Keratinocyte (primary cell): ENCODE measurements around the gene LRBA. TPM values are rescaled to one million over a fixed set of nuclear protein-coding genes. Genes with fewer than 3 reads are reported as not detected.

Experiments
- DNase-seq: peaks from one replicate; pipeline ENCODE4 v3.0.0-alpha.2; 2011; ENCODE audit warnings: low read depth, missing footprints, low spot score
- FAIRE-seq: peaks from 2 replicates; lab custom pipeline; 2011; peaks lifted over from hg19 to GRCh38; lab: Jason Lieb, UNC
- H2AFZ ChIP-seq: 2 replicates; pipeline ENCODE4 v1.6.0; 2012; ENCODE audit warnings: low read length, control low read depth, inconsistent platforms; ENCODE audit not compliant: control insufficient read depth
- H3K27ac ChIP-seq: 2 replicates; pipeline ENCODE4 v1.5.1; 2011; ENCODE audit warnings: low read length; ENCODE audit not compliant: control insufficient read depth, insufficient read depth
- H3K27me3 ChIP-seq: 3 replicates; pipeline ENCODE4 v1.6.0; 2011; ENCODE audit warnings: low read length; ENCODE audit not compliant: control insufficient read depth, insufficient read depth; ENCODE audit errors: extremely low read depth
- H3K36me3 ChIP-seq, 2 experiments: 2 replicates in 1 of 2; 3 replicates in 1 of 2; pipeline ENCODE4 v1.5.1; 2011; ENCODE audit warnings: low read length in 2 of 2, mild to moderate bottlenecking in 1 of 2; ENCODE audit not compliant: control insufficient read depth in 2 of 2, insufficient read depth in 2 of 2; ENCODE audit errors: extremely low read depth in 1 of 2
- H3K4me1 ChIP-seq: 3 replicates; pipeline ENCODE4 v1.5.1; 2011; ENCODE audit warnings: low read length; ENCODE audit not compliant: control insufficient read depth, insufficient read depth; ENCODE audit errors: extremely low read depth
- H3K4me2 ChIP-seq: 3 replicates; pipeline ENCODE4 v1.6.0; 2011; ENCODE audit warnings: low read depth, low read length; ENCODE audit not compliant: control insufficient read depth, insufficient read depth; ENCODE audit errors: extremely low read depth
- H3K4me3 ChIP-seq, 3 experiments: fragments of 200-600 bp in 1 of 3; sonication (generic) in 1 of 3; 2 replicates in 2 of 3; 3 replicates in 1 of 3; pipeline ENCODE4 v1.5.1; 2011 to 2016; ENCODE audit warnings: low read length in 3 of 3, mild to moderate bottlenecking in 3 of 3, control low read depth in 2 of 3, inconsistent platforms in 1 of 3, low read depth in 1 of 3, mixed read lengths in 1 of 3, mixed run types in 1 of 3, moderate library complexity in 1 of 3; ENCODE audit not compliant: control insufficient read depth in 2 of 3, insufficient read depth in 2 of 3; ENCODE audit errors: extremely low read depth in 1 of 3
- H3K79me2 ChIP-seq: 2 replicates; pipeline ENCODE4 v1.6.0; 2012; ENCODE audit warnings: low read length; ENCODE audit not compliant: control insufficient read depth, insufficient read depth
- H3K9ac ChIP-seq: 3 replicates; pipeline ENCODE4 v1.6.0; 2011; ENCODE audit warnings: low read length; ENCODE audit not compliant: control insufficient read depth, insufficient read depth; ENCODE audit errors: extremely low read depth
- H3K9me1 ChIP-seq: 3 replicates; pipeline ENCODE4 v1.6.0; 2011; ENCODE audit warnings: low read length; ENCODE audit not compliant: control insufficient read depth, insufficient read depth; ENCODE audit errors: extremely low read depth
- H3K9me3 ChIP-seq: 2 replicates; pipeline ENCODE4 v1.5.1; 2012; ENCODE audit warnings: low read depth, low read length; ENCODE audit not compliant: control insufficient read depth
- H4K20me1 ChIP-seq: 3 replicates; pipeline ENCODE4 v1.6.0; 2011; ENCODE audit warnings: low read length; ENCODE audit not compliant: control insufficient read depth, insufficient read depth; ENCODE audit errors: extremely low read depth
- CTCF ChIP-seq, 3 experiments: IDR thresholded peaks in 1 of 3; conservative IDR thresholded peaks in 1 of 3; optimal IDR thresholded peaks in 1 of 3; 2 replicates in 2 of 3; 3 replicates in 1 of 3; pipeline versions ENCODE3 to v1.5.1; 2011; ENCODE audit warnings: low read length in 3 of 3, mild to moderate bottlenecking in 3 of 3, moderate library complexity in 2 of 3, control low read depth in 1 of 3, inconsistent platforms in 1 of 3; ENCODE audit not compliant: insufficient read depth in 2 of 3; ENCODE audit errors: extremely low read depth in 1 of 3
- EZH2 ChIP-seq: IDR thresholded peaks from one replicate; pipeline ENCODE4 v1.6.1; 2012; ENCODE audit warnings: inconsistent platforms, mild to moderate bottlenecking, low read length, moderate library complexity
- dilution Hi-C: fragments of 300-500 bp; cut with MboI; formaldehyde crosslinking; loops from one replicate; pipeline ENCODE4 v1.7.0; 2020; ENCODE audit warnings: low sequenced_read_pairs; ENCODE audit not compliant: extremely low pct_ligation_motif_present
- polyA plus RNA-seq, 5 experiments: library from polyadenylated mRNA; depleted of rRNA in 3 of 5; stranded (reverse) in 3 of 5; stranded (forward) in 1 of 5; unstranded in 1 of 5; fragments of >200 nt; gene quantifications; 1 replicate in 1 of 5; 2 replicates in 3 of 5; 3 replicates in 1 of 5; pipeline versions ENCODE4 v1.2.1 to v1.2.3, GENCODE V29; 2011 to 2012; ENCODE audit warnings: missing spikeins in 2 of 5, low read depth in 1 of 5, low replicate concordance in 1 of 5

LRBA gene
- polyA plus RNA-seq, 1 donor (not counting 4 experiments of a cell fraction or from before 2014, with no cell fraction given) = 35.6 TPM

DNA sequence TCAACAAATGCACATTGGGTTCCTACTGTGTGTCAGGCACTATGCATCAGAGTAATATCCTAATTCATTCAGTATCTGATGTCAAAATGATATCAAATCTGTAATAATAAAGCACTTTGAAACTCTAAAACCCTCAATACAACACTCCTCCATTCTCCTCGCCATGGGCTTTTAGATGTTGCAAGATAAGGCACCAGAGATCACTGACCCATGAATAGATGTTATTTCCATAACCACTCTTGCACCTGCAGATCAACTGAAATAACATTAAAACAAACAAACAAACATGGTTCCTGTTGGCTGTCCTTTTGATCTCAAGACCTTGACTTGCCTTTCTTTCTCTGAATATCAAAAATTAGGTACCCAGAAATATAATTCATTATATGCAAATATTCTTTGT lies 333.0 kb downstream of the LRBA start:
- H4K20me1 ChIP-seq = no peaks in the 10 kb centered on the region
- no peak overlapping the region for H3K27ac ChIP-seq
- TF ChIP-seq EZH2 (no peak), CTCF (optimal IDR thresholded peaks at IDR 0.05 in 1 of 3, IDR thresholded peaks at IDR 0.05 in 1 of 3, conservative IDR thresholded peaks at IDR 0.05 in 1 of 3; ENCODE audit: extremely low read depth in 1 of 3, insufficient read depth in 2 of 3, low read length in 3 of 3) (no peak)
- H3K9me3 ChIP-seq = no peaks in the 10 kb centered on the region
- H3K27me3 ChIP-seq = no peaks in the 10 kb centered on the region
- H3K4me3 ChIP-seq = no peak overlapping the region
- no peaks in the 10 kb centered on the region for H3K36me3 ChIP-seq
- H3K9me1 ChIP-seq = no peaks in the 10 kb centered on the region
- dilution Hi-C loops = no loop called here
- peaks cover 16% of the 10 kb centered on the region for H3K4me1 ChIP-seq
- no peaks in the 10 kb centered on the region for H3K79me2 ChIP-seq
- FAIRE-seq (peak; percentile 9), DNase-seq (no peak)
- H2AFZ ChIP-seq = no peak overlapping the region
- H3K9ac ChIP-seq = no peak overlapping the region
- H3K4me2 ChIP-seq = no peak overlapping the region

- Histone ChIP-seq H3K27ac (no peak overlapping the region), H3K36me3 (no peaks in the 10 kb centered on the region), H2AFZ (no peak overlapping the region), H3K79me2 (no peaks in the 10 kb centered on the region), H3K9me1 (no peaks in the 10 kb centered on the region), H3K9ac (no peak overlapping the region), H4K20me1 (no peaks in the 10 kb centered on the region), H3K4me2 (no peak overlapping the region), H3K4me1 (peaks cover 16% of the 10 kb centered on the region), H3K9me3 (no peaks in the 10 kb centered on the region), H3K27me3 (no peaks in the 10 kb centered on the region), H3K4me3 (no peak overlapping the region)
- no peak for FAIRE-seq
- dilution Hi-C loops = no loop called here
- DNase-seq = no peak
- TF ChIP-seq CTCF (optimal IDR thresholded peaks at IDR 0.05 in 1 of 3, IDR thresholded peaks at IDR 0.05 in 1 of 3, conservative IDR thresholded peaks at IDR 0.05 in 1 of 3; ENCODE audit: extremely low read depth in 1 of 3, insufficient read depth in 2 of 3, low read length in 3 of 3) = no peak
- no peak for TF ChIP-seq EZH2
Observed at GRCh38 chr4:150681063-150681462, 334.0 kb downstream of the LRBA start.
